GM12878 (cell line): ENCODE measurements around the gene RPIA. TPM values are rescaled to one million over a fixed set of nuclear protein-coding genes. Genes with fewer than 3 reads are reported as not detected.

ENCODE experiments used
- ATAC-seq: fragments of 200-7000 bp; cut with Tn5 transposase; 3 replicates; pipeline ENCODE4 v1.9.1; 2020; ENCODE audit warnings: mild to moderate bottlenecking, moderate library complexity
- BruUV-seq: library from RNA; stranded (reverse); fragments of 400-500 nt; replicated peaks from 2 replicates; lab custom pipeline; 2021; lab: Mats Ljungman, UMichigan
- CTCF ChIA-PET: fragments of 300-600 bp; sonication (Branson Sonifier 250); formaldehyde crosslinking; extraction: SDS; loops from one replicate; lab custom pipeline; 2021; ENCODE audit warnings: inconsistent platforms; lab: Yijun Ruan, JAX
- POLR2A ChIA-PET: fragments of 350-600 bp; formaldehyde crosslinking; extraction: SDS; loops from one replicate; lab custom pipeline; 2021; ENCODE audit warnings: inconsistent platforms; lab: Charles Lee
- RAD21 ChIA-PET: fragments of 300-600 bp; sonication (Branson Sonifier 250); formaldehyde crosslinking; loops from one replicate; lab custom pipeline; 2023; ENCODE audit warnings: antibody characterized with exemption; ENCODE audit not compliant: unreplicated experiment; lab: Charles Lee
- SMC1A ChIA-PET: fragments of 300-600 bp; sonication (Branson Sonifier 250); formaldehyde crosslinking; loops from one replicate; lab custom pipeline; 2023; ENCODE audit not compliant: unreplicated experiment, uncharacterized antibody; lab: Charles Lee
- DNase-seq: peaks from one replicate; pipeline ENCODE4 v3.0.0-alpha.2; 2011; ENCODE audit warnings: low read depth, low spot score
- FAIRE-seq: peaks from 3 replicates; lab custom pipeline; 2011; peaks lifted over from hg19 to GRCh38; lab: Jason Lieb, UNC
- H2AFZ ChIP-seq: 2 replicates; pipeline ENCODE4 v1.6.0; 2011; ENCODE audit warnings: low read depth, low read length, control low read depth; ENCODE audit not compliant: control insufficient read depth
- H3K27ac ChIP-seq: 2 replicates; pipeline ENCODE4 v1.5.1; 2011; ENCODE audit warnings: control low read depth; ENCODE audit not compliant: control insufficient read depth, insufficient read depth
- H3K27me3 ChIP-seq, 2 experiments: replicated peaks in 1 of 2; 2 replicates each; pipeline versions ENCODE4 v1.6.0 to v1.6.1; 2011; ENCODE audit warnings: low read length in 1 of 2; ENCODE audit not compliant: control insufficient read depth in 2 of 2, insufficient read depth in 2 of 2
- H3K36me3 ChIP-seq, 2 experiments: 2 replicates each; pipeline ENCODE4 v1.5.1; 2011; ENCODE audit warnings: low read length in 1 of 2; ENCODE audit not compliant: control insufficient read depth in 2 of 2, insufficient read depth in 2 of 2
- H3K4me1 ChIP-seq: 2 replicates; pipeline ENCODE4 v1.6.1; 2011; ENCODE audit warnings: mild to moderate bottlenecking, low read length, moderate library complexity, mixed read lengths; ENCODE audit not compliant: control insufficient read depth, insufficient read depth
- H3K4me2 ChIP-seq: 2 replicates; pipeline ENCODE4 v1.6.0; 2011; ENCODE audit warnings: control low read depth; ENCODE audit not compliant: control insufficient read depth, insufficient read depth
- H3K4me3 ChIP-seq: fragments of 200-600 bp; sonication (generic); 2 replicates; pipeline ENCODE4 v1.5.1; 2016
- H3K79me2 ChIP-seq: 2 replicates; pipeline ENCODE4 v1.6.0; 2011; ENCODE audit warnings: low read length; ENCODE audit not compliant: control insufficient read depth, insufficient read depth
- H3K9ac ChIP-seq: 2 replicates; pipeline ENCODE4 v1.8.0; 2011; ENCODE audit warnings: low read length, control low read depth, mixed read lengths; ENCODE audit not compliant: control insufficient read depth, insufficient read depth
- H3K9me3 ChIP-seq: replicated peaks from 3 replicates; pipeline ENCODE4 v1.5.1; 2011; ENCODE audit warnings: mild to moderate bottlenecking, low read length; ENCODE audit not compliant: control insufficient read depth, insufficient read depth
- H4K20me1 ChIP-seq: 2 replicates; pipeline ENCODE4 v1.6.0; 2011; ENCODE audit not compliant: control insufficient read depth, insufficient read depth
- BACH1 ChIP-seq: fragments of 450-650 bp; IDR thresholded peaks from 2 replicates; pipeline ENCODE4 v1.6.1; 2017; ENCODE audit warnings: mild to moderate bottlenecking, borderline replicate concordance
- CHD2 ChIP-seq: IDR thresholded peaks from 2 replicates; pipeline ENCODE4 v1.6.1; 2011; ENCODE audit warnings: low read depth, low read length, improper control_type of control experiment, borderline replicate concordance
- GATAD2B ChIP-seq: fragments of 450-650 bp; conservative IDR thresholded peaks from 2 replicates; pipeline ENCODE4 v1.6.1; 2017; ENCODE audit warnings: low read depth, mild to moderate bottlenecking, moderate library complexity
- POLR2A ChIP-seq: IDR thresholded peaks from 2 replicates; pipeline ENCODE4 v1.6.1; 2011; ENCODE audit warnings: low read depth, mild to moderate bottlenecking, low read length
- SMC3 ChIP-seq: IDR thresholded peaks from 2 replicates; pipeline ENCODE4 v1.6.1; 2011; ENCODE audit warnings: low read length, improper control_type of control experiment, borderline replicate concordance
- YY1 ChIP-seq: IDR thresholded peaks from 2 replicates; pipeline ENCODE4 v1.6.1; 2011; ENCODE audit warnings: low read depth, mild to moderate bottlenecking, low read length
- WGBS: methylation state at CpG from one replicate; pipeline ENCODE4 v1.1.6; 2016; ENCODE audit warnings: low lambda C conversion rate; ENCODE audit not compliant: insufficient replicate concordance, insufficient coverage; ENCODE audit errors: missing lambda C conversion rate; 5-methylcytosine and 5-hydroxymethylcytosine counted together
- in situ Hi-C: fragments of 300-500 bp; cut with MboI; formaldehyde crosslinking; loops from 9 replicates; pipeline ENCODE4 v1.14.3; 2018; ENCODE audit warnings: mixed read lengths
- intact Hi-C: fragments of 100-400 bp; cut with micrococcal nuclease; formaldehyde crosslinking; loops from one replicate; pipeline ENCODE4 v1.14.2; 2022; ENCODE audit not compliant: unreplicated experiment
- polyA plus RNA-seq, 11 experiments: library from polyadenylated mRNA; depleted of rRNA in 4 of 11; unstranded in 6 of 11; stranded (reverse) in 5 of 11; fragments of >200 nt; fragmentation: Nextera tagmentation in 4 of 11; fragmentation: Illumina TruSeq in 1 of 11; extraction: Ambion mirVana in 4 of 11; extraction: Trizol in 1 of 11; gene quantifications; 1 replicate in 1 of 11; 2 replicates in 10 of 11; pipeline versions ENCODE4 v1.2.1 to v1.2.3, GENCODE V29; 2011 to 2016; ENCODE audit warnings: inconsistent platforms in 2 of 11, missing spikeins in 2 of 11, low read depth in 1 of 11
- total RNA-seq, 4 experiments: library from RNA; depleted of rRNA in 3 of 4; stranded (reverse); fragments of >200 nt in 3 of 4; fragmentation: Illumina TruSeq in 1 of 4; extraction: Trizol in 1 of 4; gene quantifications; 2 replicates each; pipeline versions ENCODE4 v1.2.1 to v1.2.3, GENCODE V29; 2013 to 2021
- TF ChIP-seq, protein P1 (sequence below): IDR thresholded peaks from 2 replicates; pipeline ENCODE4 v1.6.1; 2012; ENCODE audit warnings: low read length, inconsistent platforms
- TF ChIP-seq, protein P2 (sequence below), 3 experiments: IDR thresholded peaks in 2 of 3; conservative IDR thresholded peaks in 1 of 3; 2 replicates each; pipeline ENCODE4 v1.5.1; 2011; ENCODE audit warnings: low read depth in 3 of 3, low read length in 3 of 3, mild to moderate bottlenecking in 3 of 3, control low read depth in 2 of 3, moderate library complexity in 2 of 3, inconsistent platforms in 1 of 3, mixed read lengths in 1 of 3; ENCODE audit not compliant: control insufficient read depth in 2 of 3, insufficient read depth in 1 of 3; ENCODE audit errors: extremely low read depth in 1 of 3
- TF ChIP-seq, protein P3 (sequence below): IDR thresholded peaks from 2 replicates; pipeline ENCODE4 v1.6.1; 2011; ENCODE audit warnings: borderline replicate concordance, low read depth, mild to moderate bottlenecking, moderate library complexity, mixed read lengths, low read length; ENCODE audit not compliant: insufficient read depth; ENCODE audit errors: extremely low read length

The RPIA gene
- total and polyA plus RNA-seq, 10 of the 15 experiments (the other 5 are each of a cell fraction or from before 2014, with no cell fraction given) = 7.1 to 58.1 (median 41.6) TPM

DNA sequence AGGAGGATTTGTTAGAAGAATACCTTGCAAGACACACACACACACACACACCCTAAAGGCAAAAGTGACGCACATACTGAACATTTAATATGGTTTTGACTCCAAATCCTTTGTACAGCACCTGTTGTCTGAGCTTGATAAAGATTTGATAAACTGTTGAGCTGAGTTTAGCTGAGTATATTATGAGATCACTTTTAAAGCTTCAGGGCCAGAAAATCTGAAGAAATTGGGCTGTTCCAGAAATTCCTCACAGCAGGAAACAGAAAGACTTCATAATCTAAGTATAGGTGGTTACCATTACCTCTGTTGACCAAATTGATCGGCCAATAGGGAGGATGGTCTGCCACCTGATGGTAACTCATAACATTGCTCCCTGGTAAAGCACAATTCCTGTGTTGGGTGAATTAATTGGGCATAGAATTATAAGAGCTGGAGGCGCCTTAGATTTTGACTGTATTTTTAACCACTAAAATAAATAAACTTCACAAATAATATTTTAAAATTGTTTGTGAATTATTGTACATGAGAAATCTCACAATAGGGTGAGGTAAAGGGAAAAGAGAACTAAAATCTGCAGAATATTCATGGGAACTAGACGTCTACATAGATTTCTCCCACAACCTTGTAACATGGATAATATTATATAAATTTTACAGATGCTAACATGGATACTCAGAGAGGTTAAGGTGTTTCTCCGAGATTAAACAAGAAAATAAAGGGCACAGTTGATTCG is 21.8 kb upstream of the RPIA start (continued):
- TF ChIP-seq, protein P1, sequence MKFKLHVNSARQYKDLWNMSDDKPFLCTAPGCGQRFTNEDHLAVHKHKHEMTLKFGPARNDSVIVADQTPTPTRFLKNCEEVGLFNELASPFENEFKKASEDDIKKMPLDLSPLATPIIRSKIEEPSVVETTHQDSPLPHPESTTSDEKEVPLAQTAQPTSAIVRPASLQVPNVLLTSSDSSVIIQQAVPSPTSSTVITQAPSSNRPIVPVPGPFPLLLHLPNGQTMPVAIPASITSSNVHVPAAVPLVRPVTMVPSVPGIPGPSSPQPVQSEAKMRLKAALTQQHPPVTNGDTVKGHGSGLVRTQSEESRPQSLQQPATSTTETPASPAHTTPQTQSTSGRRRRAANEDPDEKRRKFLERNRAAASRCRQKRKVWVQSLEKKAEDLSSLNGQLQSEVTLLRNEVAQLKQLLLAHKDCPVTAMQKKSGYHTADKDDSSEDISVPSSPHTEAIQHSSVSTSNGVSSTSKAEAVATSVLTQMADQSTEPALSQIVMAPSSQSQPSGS = 0 out of 2 replicates have a peak, but pooled peaks have one; percentile 22
- TF ChIP-seq CHD2 (no peak), BACH1 (no peak), YY1 (peak; percentile 50; the same call in 1 of the 2 replicates)
- TF ChIP-seq, protein P2, sequence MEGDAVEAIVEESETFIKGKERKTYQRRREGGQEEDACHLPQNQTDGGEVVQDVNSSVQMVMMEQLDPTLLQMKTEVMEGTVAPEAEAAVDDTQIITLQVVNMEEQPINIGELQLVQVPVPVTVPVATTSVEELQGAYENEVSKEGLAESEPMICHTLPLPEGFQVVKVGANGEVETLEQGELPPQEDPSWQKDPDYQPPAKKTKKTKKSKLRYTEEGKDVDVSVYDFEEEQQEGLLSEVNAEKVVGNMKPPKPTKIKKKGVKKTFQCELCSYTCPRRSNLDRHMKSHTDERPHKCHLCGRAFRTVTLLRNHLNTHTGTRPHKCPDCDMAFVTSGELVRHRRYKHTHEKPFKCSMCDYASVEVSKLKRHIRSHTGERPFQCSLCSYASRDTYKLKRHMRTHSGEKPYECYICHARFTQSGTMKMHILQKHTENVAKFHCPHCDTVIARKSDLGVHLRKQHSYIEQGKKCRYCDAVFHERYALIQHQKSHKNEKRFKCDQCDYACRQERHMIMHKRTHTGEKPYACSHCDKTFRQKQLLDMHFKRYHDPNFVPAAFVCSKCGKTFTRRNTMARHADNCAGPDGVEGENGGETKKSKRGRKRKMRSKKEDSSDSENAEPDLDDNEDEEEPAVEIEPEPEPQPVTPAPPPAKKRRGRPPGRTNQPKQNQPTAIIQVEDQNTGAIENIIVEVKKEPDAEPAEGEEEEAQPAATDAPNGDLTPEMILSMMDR (IDR thresholded peaks at IDR 0.05 in 2 of 3, conservative IDR thresholded peaks at IDR 0.05 in 1 of 3; ENCODE audit: control insufficient read depth in 2 of 3, extremely low read depth in 1 of 3, insufficient read depth in 1 of 3, low read depth in 3 of 3, low read length in 3 of 3) = peak; percentile 64 to 80 (median 74); a peak in 5 of 6 replicates

DNA sequence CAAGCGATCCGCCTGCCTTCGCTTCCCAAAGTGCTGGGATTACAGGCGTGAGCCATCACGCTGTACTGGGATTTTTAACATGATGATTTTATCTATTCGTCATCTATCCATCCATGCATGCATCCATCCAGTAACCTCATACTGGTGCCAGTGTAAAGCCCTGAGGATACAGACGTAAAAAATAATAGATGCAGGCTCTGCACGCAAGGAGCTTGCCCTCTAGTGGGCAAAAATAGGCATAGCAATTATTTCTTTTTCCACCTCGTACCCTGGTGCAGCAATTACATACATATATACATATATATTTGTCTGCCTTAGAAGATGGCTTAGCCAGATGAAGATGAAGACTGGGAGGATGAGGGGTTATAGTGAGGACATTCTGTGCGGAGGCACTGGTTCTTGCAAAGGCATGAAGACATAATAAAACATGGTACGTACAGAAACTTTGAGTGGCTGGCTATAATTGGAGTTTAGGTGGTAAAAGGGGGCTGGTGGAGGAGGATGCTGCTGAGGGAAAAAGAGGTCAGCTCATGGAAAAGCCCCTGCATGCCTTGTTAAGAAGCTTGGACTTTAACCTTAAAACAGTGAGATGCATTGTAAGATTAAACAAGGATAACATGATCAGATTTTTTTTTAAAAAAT is 19.6 kb upstream of the RPIA start:
- ChIA-PET POLR2A (interaction anchor here (0.6 to 1.5 kb wide), 3 partner anchors 46 to 614 kb away, joined by 3 to 4 read pairs (median 3); no protein-coding TSS in a partner anchor), SMC1A (interaction anchor here (0.7 to 7.9 kb wide), 15 partner anchors 11 to 477 kb away, joined by 3 to 270 read pairs (median 4); no protein-coding TSS in a partner anchor), CTCF (interaction anchor here (0.6 to 15.3 kb wide), 35 partner anchors 9 to 482 kb away, joined by 3 to 399 read pairs (median 5); no protein-coding TSS in a partner anchor), RAD21 (interaction anchor here (0.8 to 2.0 kb wide), 5 partner anchors 25 to 110 kb away, joined by 3 to 17 read pairs (median 3); no protein-coding TSS in a partner anchor)
- WGBS = 56% methylated on average over 11 of the region's 11 CpGs
- DNase-seq (no peak), ATAC-seq (peak; percentile 83), FAIRE-seq (peak; percentile 44)
- no peak overlapping the region for H3K27ac ChIP-seq
- H3K4me3 ChIP-seq = no peak overlapping the region
- H3K27me3 ChIP-seq = no peaks in the 10 kb centered on the region
- intact Hi-C loops (loop anchor here (5.0 kb wide), 1 partner anchor 480 kb away; no protein-coding TSS in a partner anchor), in situ Hi-C loops (loop anchor here (25.0 kb wide), 1 partner anchor 610 kb away; the partner anchor contains the start of genes KRCC1 and SMYD1)
- H3K36me3 ChIP-seq = no peaks in the 10 kb centered on the region
- H3K4me2 ChIP-seq = no peak overlapping the region
- no peaks in the 10 kb centered on the region for H3K4me1 ChIP-seq
- no peaks in the 10 kb centered on the region for H4K20me1 ChIP-seq
- H2AFZ ChIP-seq = no peak overlapping the region
- no TSS peak for BruUV-seq
- no peak overlapping the region for H3K9ac ChIP-seq
- H3K9me3 ChIP-seq = no peaks in the 10 kb centered on the region
- no peaks in the 10 kb centered on the region for H3K79me2 ChIP-seq
- TF ChIP-seq, protein P2 (IDR thresholded peaks at IDR 0.05 in 2 of 3, conservative IDR thresholded peaks at IDR 0.05 in 1 of 3; ENCODE audit: control insufficient read depth in 2 of 3, extremely low read depth in 1 of 3, insufficient read depth in 1 of 3, low read depth in 3 of 3, low read length in 3 of 3) = peak; percentile 76 to 92 (median 82)
- TF ChIP-seq, protein P3, sequence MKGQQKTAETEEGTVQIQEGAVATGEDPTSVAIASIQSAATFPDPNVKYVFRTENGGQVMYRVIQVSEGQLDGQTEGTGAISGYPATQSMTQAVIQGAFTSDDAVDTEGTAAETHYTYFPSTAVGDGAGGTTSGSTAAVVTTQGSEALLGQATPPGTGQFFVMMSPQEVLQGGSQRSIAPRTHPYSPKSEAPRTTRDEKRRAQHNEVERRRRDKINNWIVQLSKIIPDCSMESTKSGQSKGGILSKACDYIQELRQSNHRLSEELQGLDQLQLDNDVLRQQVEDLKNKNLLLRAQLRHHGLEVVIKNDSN = no peak
- TF ChIP-seq POLR2A (no peak), YY1 (0 out of 2 replicates have a peak, but pooled peaks have one; percentile 32), SMC3 (peak; percentile 89), GATAD2B (no peak)
